Suprapubic skin (tissue), 4 donors: ENCODE data around the gene PCNX4. TPM values are rescaled to one million over a fixed set of nuclear protein-coding genes. Genes with fewer than 3 reads are reported as not detected.

ENCODE experiments used
- DNase-seq, 2 donors: peaks; one replicate each; pipeline ENCODE4 v3.0.0-alpha.2; 2019; ENCODE audit warnings: low spot score in 2 of 2
- H3K27ac ChIP-seq: fragments of 200-600 bp; sonication (generic); one replicate; pipeline ENCODE4 v1.5.1; 2019
- H3K27me3 ChIP-seq: fragments of 200-600 bp; sonication (generic); one replicate; pipeline ENCODE4 v1.5.1; 2019
- H3K36me3 ChIP-seq: fragments of 200-600 bp; sonication (generic); one replicate; pipeline ENCODE4 v1.5.1; 2019
- H3K4me1 ChIP-seq: fragments of 200-600 bp; sonication (generic); one replicate; pipeline ENCODE4 v1.5.1; 2019
- H3K4me3 ChIP-seq: fragments of 200-600 bp; sonication (generic); one replicate; pipeline ENCODE4 v1.5.1; 2019; ENCODE audit warnings: mild to moderate bottlenecking
- H3K9me3 ChIP-seq: fragments of 200-600 bp; sonication (generic); one replicate; pipeline ENCODE4 v1.5.1; 2019
- CTCF ChIP-seq, 2 donors: fragments of 200-600 bp in 1 of 2; fragments of 450-650 bp in 1 of 2; sonication (generic) in 1 of 2; IDR thresholded peaks; one replicate each; pipeline ENCODE4 v1.5.1; 2016 to 2019; ENCODE audit warnings: antibody characterized with exemption in 2 of 2, mild to moderate bottlenecking in 1 of 2, moderate library complexity in 1 of 2
- EP300 ChIP-seq: sonication (generic); formaldehyde crosslinking; IDR thresholded peaks from one replicate; pipeline ENCODE4 v1.6.1; 2017; ENCODE audit warnings: antibody characterized with exemption
- POLR2A ChIP-seq, 2 donors: fragments of 450-650 bp; IDR thresholded peaks; one replicate each; pipeline ENCODE4 v1.6.1; 2017; ENCODE audit warnings: antibody characterized with exemption in 2 of 2, mild to moderate bottlenecking in 2 of 2, moderate library complexity in 2 of 2
- POLR2AphosphoS5 ChIP-seq, 3 donors: sonication (generic); formaldehyde crosslinking; IDR thresholded peaks; one replicate each; pipeline ENCODE4 v1.6.1; 2017; ENCODE audit warnings: antibody characterized with exemption in 3 of 3
- WGBS: methylation state at CpG from one replicate; pipeline ENCODE4 v1.1.5; 2018; 5-methylcytosine and 5-hydroxymethylcytosine counted together
- total RNA-seq, 4 donors: library from RNA; depleted of rRNA; stranded (reverse); fragments of >200 nt; gene quantifications; one replicate each; pipeline ENCODE4 v1.1.0, GENCODE V29; 2016

Gene PCNX4
- total RNA-seq, 4 donors from 2014 or later, result 26.5 to 56.3 (median 42.5) TPM

- Histone ChIP-seq H3K27me3 (no peaks in the 10 kb centered on the region), H3K27ac (no peak overlapping the region), H3K9me3 (no peaks in the 10 kb centered on the region), H3K4me1 (peaks cover 7% of the 10 kb centered on the region), H3K4me3 (no peak overlapping the region), H3K36me3 (no peaks in the 10 kb centered on the region)
- no peak for TF ChIP-seq POLR2A (IDR thresholded peaks at IDR 0.05)
- TF ChIP-seq EP300, result no peak
- no peak for TF ChIP-seq CTCF (IDR thresholded peaks at IDR 0.05)
- TF ChIP-seq POLR2AphosphoS5 (IDR thresholded peaks at IDR 0.05), result no peak
- DNase-seq, result no peak
These were observed 107.6 kb downstream of the PCNX4 start for GRCh38 chr14:60199321-60199720.

GRCh38 chr14:60204104-60204842 lies 112.5 kb downstream of the PCNX4 start:
- Histone ChIP-seq H3K9me3 (no peaks in the 10 kb centered on the region), H3K36me3 (no peaks in the 10 kb centered on the region), H3K4me1 (peaks cover 11% of the 10 kb centered on the region), H3K4me3 (no peak overlapping the region), H3K27ac (no peak overlapping the region), H3K27me3 (no peaks in the 10 kb centered on the region)
- DNase-seq, result no peak
- TF ChIP-seq POLR2A (IDR thresholded peaks at IDR 0.05) (no peak), EP300 (no peak), POLR2AphosphoS5 (IDR thresholded peaks at IDR 0.05) (no peak), CTCF (IDR thresholded peaks at IDR 0.05) (no peak)
- WGBS, result 39% methylated on average over 8 of the region's 8 CpGs

- H3K4me3 ChIP-seq, result no peak overlapping the region
- 65% methylated on average over 6 of the region's 6 CpGs for WGBS
These were observed 113.4 kb downstream of the PCNX4 start for GRCh38 chr14:60204843-60205774.

GRCh38 chr14:60206249-60206670 lies 114.5 kb downstream of the PCNX4 start:
- Histone ChIP-seq H3K27me3 (no peaks in the 10 kb centered on the region), H3K36me3 (no peaks in the 10 kb centered on the region), H3K4me3 (no peak overlapping the region), H3K9me3 (no peaks in the 10 kb centered on the region), H3K4me1 (peaks cover 11% of the 10 kb centered on the region), H3K27ac (no peak overlapping the region)
- WGBS, result 79% methylated on average over 7 of the region's 7 CpGs
- DNase-seq, result no peak
- TF ChIP-seq POLR2A (IDR thresholded peaks at IDR 0.05) (no peak), CTCF (IDR thresholded peaks at IDR 0.05) (no peak), POLR2AphosphoS5 (IDR thresholded peaks at IDR 0.05) (no peak), EP300 (no peak)

More at GRCh38 chr14:60204843-60205774, 113.4 kb downstream of the PCNX4 start:
- Histone ChIP-seq H3K9me3 (no peaks in the 10 kb centered on the region), H3K27me3 (no peaks in the 10 kb centered on the region), H3K4me1 (peaks cover 11% of the 10 kb centered on the region), H3K27ac (no peak overlapping the region), H3K36me3 (no peaks in the 10 kb centered on the region)
- no peak for DNase-seq
- TF ChIP-seq EP300 (no peak), POLR2AphosphoS5 (IDR thresholded peaks at IDR 0.05) (no peak), CTCF (IDR thresholded peaks at IDR 0.05) (no peak), POLR2A (IDR thresholded peaks at IDR 0.05) (no peak)
